GM12875 (cell line): ENCODE results near the gene ENGASE.

ENCODE experiments used
- H3K4me3 ChIP-seq: one replicate; pipeline ENCODE4 v1.5.1; 2011; ENCODE audit warnings: low read depth, low read length, control low read depth
- CTCF ChIP-seq: IDR thresholded peaks from 2 replicates; pipeline ENCODE4 v1.5.1; 2011; ENCODE audit warnings: low read depth, mild to moderate bottlenecking, control low read depth, inconsistent platforms, low read length, moderate library complexity, borderline replicate concordance; ENCODE audit not compliant: insufficient read depth

ENGASE gene

GRCh38 chr17:79097226-79098055, 22.8 kb downstream of the ENGASE start:
- no peak for TF ChIP-seq CTCF
- H3K4me3 ChIP-seq: no peak overlapping the region

- TF ChIP-seq CTCF: no peak
- H3K4me3 ChIP-seq: no peak overlapping the region
Measured at GRCh38 chr17:79098282-79098867, 23.8 kb downstream of the ENGASE start.

GRCh38 chr17:79100405-79100804, 25.8 kb downstream of the ENGASE start:
- no peak for TF ChIP-seq CTCF
- no peak overlapping the region for H3K4me3 ChIP-seq

- no peak for TF ChIP-seq CTCF
- H3K4me3 ChIP-seq: no peak overlapping the region
Measured at GRCh38 chr17:79101111-79101673, 26.6 kb downstream of the ENGASE start.

- no peak overlapping the region for H3K4me3 ChIP-seq
- TF ChIP-seq CTCF: no peak
Measured at GRCh38 chr17:79102214-79102613, 27.6 kb downstream of the ENGASE start.

GRCh38 chr17:79104898-79105600, 30.4 kb downstream of the ENGASE start:
- TF ChIP-seq CTCF: no peak
- no peak overlapping the region for H3K4me3 ChIP-seq
